SIG-M5 treated with dmso at 0.1 percent for 504 hours (cell line): ENCODE data around the gene DNAH9.
"Not testable (repeated sequence)": the region's sequence is repeated elsewhere in the genome, so short reads cannot be mapped to it uniquely, and the experiment has no call there.

Experiments
- DNase-seq: peaks from one replicate; lab custom pipeline; 2025; ENCODE audit not compliant: unreplicated experiment; lab: John Stamatoyannopoulos, UW

DNAH9 gene

GRCh38 chr17:11950771-11951519, 352.7 kb downstream of the DNAH9 start:
- DNase-seq = no peak

GRCh38 chr17:11952610-11953009, 354.3 kb downstream of the DNAH9 start:
- DNase-seq = no peak

GRCh38 chr17:11953924-11954323, 355.7 kb downstream of the DNAH9 start:
- DNase-seq = no peak

GRCh38 chr17:11954936-11955335, 356.7 kb downstream of the DNAH9 start:
- no peak for DNase-seq

- DNase-seq = no peak
These were observed 371.3 kb downstream of the DNAH9 start for GRCh38 chr17:11969565-11969964.

- DNase-seq = not testable (repeated sequence)
These were observed 374.5 kb downstream of the DNAH9 start for GRCh38 chr17:11972741-11973140.

- no peak for DNase-seq
These were observed 381.5 kb downstream of the DNAH9 start for GRCh38 chr17:11979795-11980194.

- peak; percentile 4 for DNase-seq
These were observed 382.5 kb downstream of the DNAH9 start for GRCh38 chr17:11980813-11981212.

- DNase-seq = no peak
These were observed 383.6 kb downstream of the DNAH9 start for GRCh38 chr17:11981862-11982261.

GRCh38 chr17:11986179-11986941, 388.1 kb downstream of the DNAH9 start:
- no peak for DNase-seq

GRCh38 chr17:11986942-11987329, 388.7 kb downstream of the DNAH9 start:
- peak; percentile 26 for DNase-seq

GRCh38 chr17:11990363-11990983, 392.2 kb downstream of the DNAH9 start:
- DNase-seq = no peak

- no peak for DNase-seq
These were observed 393.2 kb downstream of the DNAH9 start for GRCh38 chr17:11991461-11991860.

- DNase-seq = peak; percentile 61
These were observed 398.5 kb downstream of the DNAH9 start for GRCh38 chr17:11996722-11997146.

- peak; percentile 90 for DNase-seq
These were observed 399.1 kb downstream of the DNAH9 start, which contains the start of gene ZNF18 for GRCh38 chr17:11997147-11997971. Gene ZNF18 (minus strand): TSS chr17:11997475. CDS start chr17:11992829, 4,646 bp downstream.

GRCh38 chr17:11997972-11998233, 399.6 kb downstream of the DNAH9 start:
- no peak for DNase-seq

- DNase-seq = no peak
These were observed 401.4 kb downstream of the DNAH9 start for GRCh38 chr17:11999696-12000095.

GRCh38 chr17:12007466-12007865, 409.2 kb downstream of the DNAH9 start:
- no peak for DNase-seq
